ENCODE data around the gene DNAJC1. TPM values are rescaled to one million over a fixed set of nuclear protein-coding genes. Genes with fewer than 3 reads are reported as not detected.
"Not testable (repeated sequence)": the region's sequence is repeated elsewhere in the genome, so short reads cannot be mapped to it uniquely, and the experiment has no call there.

DNAJC1 gene
- total RNA-seq, 1 experiment from 2014 or later, result 26.5 TPM

DNA sequence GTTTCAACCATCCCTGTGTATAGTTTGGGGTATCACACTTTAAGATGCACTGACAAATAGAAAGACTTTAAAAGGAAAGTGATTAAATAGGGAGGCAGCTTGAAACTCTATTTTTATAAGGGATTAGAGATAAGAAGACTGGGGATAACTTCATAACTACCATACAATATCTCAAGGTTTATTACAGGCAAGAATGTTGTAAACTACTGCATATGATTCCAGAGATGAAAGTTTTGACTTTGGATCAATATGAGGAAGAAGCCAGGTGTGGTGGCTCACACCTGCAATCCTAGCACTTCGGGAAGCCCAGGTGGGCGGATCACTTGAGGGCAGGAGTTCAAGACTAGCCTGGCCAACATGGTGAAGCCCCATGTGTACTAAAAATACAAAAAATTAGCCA, 96.1 kb downstream of the DNAJC1 start:
- DNase-seq (ENCODE audit: low read depth), result no peak

DNA sequence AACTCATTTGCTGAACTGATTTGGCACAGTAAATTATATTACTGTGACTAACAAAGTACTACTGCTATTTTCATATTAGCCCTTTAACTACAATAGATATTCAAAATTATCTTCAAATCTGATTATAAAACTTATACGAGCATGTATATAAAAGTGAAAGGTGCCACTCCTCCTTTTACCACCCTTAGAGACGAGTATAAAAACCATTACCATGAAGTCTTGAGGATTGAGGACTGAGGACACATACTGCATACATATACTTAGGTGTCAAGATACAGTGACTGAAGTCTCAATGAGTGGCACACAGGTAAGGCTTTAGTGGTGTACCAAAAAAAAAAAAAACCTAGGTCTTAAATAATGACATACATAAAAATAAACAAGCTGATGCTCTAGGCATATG, 98.6 kb downstream of the DNAJC1 start:
- no peak for DNase-seq (ENCODE audit: low read depth)

DNA sequence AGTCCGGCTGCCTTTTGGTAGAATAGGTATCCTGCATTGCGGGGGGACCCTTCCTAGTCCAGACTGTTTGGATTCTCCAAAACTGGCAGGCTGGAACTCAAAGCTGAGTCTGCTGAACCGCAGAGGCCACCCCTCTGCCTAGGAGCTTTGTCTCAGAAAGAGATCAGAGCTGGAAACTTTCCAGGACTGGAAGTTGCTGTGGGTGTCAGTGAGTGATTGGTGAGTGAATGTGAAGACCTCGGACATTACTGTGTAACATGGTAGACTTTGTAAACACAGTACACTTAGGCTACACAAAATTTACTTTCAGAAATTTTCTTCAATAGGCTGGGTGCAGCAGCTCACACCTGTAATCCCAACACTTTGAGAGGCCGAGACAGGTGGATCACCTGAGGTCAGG, 103.8 kb downstream of the DNAJC1 start:
- no peak for DNase-seq (ENCODE audit: low read depth)

DNA sequence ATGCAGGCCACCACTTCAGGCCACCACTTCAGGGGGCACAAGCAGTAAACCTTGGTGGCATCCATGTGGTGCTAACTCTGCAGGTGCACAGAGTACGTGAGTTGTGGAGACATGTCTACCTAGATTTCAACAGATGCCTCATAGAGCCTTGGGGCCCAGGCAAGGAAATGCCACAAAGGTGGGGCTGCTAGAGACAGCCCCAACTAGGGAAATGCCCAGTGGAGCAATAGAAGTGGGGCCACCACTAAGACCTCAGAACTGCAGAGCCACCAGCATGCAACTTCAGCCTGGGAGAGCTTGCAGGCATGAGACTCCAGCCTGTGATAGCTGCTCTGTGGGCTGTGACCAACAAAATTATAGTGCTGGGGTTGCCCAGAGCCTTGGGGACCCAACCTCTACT, 107.6 kb downstream of the DNAJC1 start:
- no peak for DNase-seq (ENCODE audit: low read depth)

DNA sequence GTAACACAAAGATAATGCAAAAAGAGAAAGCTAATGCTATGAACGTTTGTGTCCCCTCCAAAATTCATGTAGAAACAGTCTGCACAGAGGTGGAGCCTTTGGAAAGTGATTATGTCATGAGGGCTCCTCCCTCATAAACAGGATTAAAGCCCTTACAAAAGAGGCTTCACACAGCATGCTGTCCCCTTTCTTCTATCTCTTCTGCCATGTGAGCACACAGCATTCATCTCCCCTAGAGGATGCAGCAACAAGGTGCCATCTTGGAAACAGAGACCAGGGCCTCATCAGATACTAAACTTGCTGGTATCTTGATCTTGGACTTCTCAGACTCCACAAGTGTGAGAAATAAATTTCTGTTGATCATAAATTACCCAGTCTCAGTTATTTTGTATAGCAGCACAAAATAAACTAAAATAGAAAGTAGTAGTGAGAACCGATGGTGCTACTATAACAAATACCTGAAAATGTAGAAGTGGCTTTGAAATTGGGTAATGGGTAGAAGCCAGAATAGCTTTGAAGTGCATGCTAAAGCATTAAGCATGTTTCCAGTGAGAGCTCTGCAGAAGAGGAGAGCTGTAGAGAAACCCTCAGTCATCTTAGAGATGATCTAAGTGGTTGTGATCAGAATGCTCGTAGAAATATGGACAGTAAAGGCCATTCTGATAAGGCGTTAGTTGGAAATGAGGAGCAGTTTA, 108.7 kb downstream of the DNAJC1 start:
- DNase-seq (ENCODE audit: low read depth), result no peak

DNA sequence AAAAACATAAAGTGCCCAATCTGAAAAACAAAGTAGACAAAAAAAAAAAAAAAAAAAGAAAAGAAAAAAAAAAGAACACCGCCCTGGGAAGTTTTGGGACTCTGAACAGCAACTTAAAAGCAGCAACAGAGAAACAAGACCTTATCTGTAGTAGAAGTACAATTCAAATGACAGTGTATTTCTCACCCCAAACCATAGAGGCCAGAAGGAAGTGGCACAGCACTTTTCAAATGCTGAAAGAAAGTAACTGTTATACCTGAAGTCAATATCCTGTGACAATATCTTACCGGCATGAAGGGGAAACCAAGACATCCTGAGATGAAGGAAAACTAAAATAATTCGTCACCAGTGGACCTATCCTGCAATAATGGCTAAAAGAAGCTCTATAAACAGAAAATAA, 112.1 kb downstream of the DNAJC1 start:
- no peak for DNase-seq (ENCODE audit: low read depth)

DNA sequence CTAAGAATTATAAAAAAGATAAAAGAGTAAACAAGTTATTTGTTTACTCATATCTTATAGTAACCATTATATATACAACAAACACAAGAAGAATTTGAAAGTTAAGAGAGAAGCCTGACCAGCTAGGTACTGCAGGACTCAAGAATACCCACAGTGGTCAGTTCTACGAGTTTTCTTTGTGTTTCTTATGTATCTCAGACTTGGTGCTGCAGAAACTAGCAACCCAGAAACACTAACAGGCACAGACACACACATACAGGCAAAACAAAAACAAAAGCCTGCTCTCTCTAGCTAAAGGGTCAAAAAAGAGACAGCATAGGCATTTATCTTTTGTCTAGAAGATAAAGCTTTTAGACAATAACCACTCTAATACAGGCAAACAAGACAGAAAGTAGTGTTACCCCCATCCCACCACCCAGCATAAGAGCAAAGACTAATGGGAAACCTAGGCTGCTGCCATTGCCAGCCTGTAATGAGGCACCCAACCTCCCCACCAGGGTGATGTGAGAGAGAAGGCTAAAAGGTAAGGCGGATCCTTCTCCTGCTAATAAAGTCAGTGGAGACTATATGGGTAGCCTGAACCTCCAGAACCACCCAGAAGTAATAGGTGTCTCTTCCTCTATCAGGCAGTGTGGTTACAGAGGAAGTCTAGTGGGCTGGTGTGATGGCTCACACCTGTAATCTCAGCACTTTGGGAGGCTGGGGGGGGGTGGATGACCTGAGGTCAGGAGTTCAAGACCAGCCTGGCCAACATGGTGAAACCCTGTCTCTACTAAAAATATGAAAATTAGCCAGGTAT, 113.9 kb downstream of the DNAJC1 start:
- no peak for DNase-seq (ENCODE audit: low read depth)

DNA sequence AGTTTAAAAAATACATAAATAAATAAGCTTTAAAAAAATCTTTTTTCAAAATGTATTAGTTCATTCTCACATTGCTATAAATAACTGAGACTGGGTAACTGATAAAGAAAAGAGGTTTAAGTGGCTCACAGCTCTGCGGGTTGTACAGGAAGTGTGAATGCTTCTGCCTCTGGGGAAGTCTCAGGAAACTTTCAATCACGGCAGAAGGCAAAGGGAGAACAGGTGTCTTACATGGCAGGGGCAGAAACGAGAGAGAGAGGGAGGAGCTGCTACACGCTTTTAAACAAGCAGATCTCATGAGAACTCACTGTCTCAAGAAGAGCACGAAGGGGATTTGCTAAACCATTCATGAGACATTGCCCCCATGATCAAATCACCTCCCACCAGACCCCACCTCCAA, 114.6 kb downstream of the DNAJC1 start:
- DNase-seq (ENCODE audit: low read depth), result no peak

DNA sequence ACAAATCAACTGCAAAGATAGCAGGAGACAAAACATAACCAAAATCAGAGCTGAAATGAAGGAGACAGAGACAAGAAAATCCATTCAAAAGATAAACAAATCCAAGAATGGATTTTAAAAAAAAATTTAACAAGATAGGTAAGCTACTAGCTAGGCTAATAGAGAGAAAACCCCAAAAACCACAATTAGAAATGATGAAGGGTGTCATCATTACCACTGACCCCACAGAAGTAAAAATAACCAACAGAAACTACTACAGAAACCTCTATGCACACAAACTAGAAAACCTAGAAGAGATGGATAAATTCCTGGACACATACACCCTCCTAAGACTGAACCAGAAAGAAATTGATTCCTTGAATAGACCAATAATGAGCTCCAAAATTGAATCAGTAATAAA, 117.6 kb downstream of the DNAJC1 start:
- DNase-seq (ENCODE audit: low read depth), result peak; percentile 0

DNA sequence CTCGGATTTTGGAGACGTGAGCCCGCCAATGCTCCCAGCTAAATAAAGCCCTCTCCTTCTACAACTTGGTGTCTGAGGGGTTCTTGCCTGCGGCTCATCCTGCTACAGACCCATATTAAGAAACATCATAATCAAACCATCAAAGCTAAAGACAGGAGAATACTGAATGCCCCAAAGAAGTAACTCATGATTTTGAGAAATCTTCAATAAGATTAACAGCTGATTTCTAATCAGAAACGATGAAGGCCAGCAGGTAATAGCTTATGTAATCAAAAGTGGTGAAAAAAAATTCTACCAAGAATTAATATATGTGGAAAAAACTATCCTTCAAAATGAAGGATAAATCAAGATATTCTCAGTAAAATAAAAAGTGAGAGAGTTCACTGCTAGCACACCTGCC, 130.3 kb downstream of the DNAJC1 start:
- no peak for DNase-seq (ENCODE audit: low read depth)

DNA sequence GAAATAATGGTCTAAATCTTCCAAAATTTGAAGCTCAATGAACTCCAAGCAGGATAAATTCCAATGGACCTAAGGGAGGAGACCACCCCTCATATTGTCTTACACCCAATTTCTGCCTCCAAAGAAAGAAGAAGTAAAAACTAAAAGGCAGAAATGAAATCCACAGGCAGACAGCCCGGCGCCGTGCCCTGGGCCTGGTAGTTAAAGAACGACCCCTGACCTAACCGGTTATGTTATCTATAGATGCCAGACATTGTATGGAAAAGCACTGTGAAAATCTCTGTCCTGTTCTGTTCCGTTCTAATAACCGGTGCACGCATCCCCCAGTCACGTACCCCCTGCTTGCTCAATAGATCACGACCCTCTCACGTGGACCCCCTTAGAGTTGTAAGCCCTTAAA, 130.8 kb downstream of the DNAJC1 start:
- DNase-seq (ENCODE audit: low read depth), result not testable (repeated sequence)

DNA sequence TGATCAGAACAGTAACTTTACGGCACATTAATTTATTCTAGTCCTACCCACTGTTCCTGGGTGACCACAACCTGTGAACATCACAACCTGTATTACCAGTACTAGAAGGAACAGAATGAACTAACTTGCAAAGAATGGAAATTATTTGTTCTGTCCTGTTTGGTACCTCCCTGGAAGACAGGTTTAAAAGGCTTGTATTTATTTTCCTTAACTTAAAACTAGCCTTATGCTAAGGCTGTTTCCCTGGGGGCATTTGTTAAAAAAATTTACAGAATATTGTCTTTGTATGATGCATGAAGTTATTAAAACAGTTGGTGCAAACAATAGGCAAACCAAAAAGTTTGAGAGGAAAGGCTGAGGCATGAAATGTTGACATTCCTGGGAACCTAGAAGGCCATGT, 132.7 kb downstream of the DNAJC1 start:
- DNase-seq (ENCODE audit: low read depth), result no peak

DNA sequence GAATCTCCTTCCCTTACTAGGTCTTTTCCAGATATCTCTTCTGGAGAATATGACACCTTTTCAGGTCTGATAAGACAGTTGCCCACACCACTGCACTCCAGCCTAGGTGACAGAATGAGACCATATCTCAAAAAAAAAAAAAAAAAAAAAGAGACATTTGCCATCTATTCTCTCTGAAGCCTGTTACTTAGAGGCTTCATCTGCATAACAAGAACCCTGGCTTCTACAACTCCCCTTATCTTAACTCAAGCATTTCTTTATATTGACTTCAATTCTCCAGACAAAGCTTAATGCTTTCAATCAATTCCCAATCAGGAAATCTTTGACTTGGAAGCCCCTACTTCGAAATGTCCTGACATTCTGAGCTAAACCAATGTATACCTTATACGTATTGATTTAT, 134.4 kb downstream of the DNAJC1 start:
- not testable (repeated sequence) for DNase-seq (ENCODE audit: low read depth)

DNA sequence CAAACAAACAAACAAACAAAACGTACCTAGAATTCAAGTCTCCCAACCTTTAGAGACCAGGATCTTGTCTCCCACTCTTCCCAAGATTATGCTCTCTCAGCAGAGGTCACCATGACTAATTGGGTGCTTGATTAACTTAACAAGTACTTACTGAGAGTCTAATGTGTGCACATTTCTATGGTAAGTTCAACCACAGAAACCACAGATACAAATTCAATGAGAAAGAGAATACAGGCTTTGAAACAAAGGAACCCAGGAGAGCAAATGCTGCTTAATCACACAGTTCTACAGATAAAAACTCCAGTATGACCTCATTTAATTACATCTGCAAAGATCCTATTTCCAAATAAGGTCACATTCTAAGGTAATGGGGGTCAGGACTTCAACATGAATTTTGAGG, 142.8 kb downstream of the DNAJC1 start:
- peak; percentile 45 for DNase-seq (ENCODE audit: low read depth)

DNA sequence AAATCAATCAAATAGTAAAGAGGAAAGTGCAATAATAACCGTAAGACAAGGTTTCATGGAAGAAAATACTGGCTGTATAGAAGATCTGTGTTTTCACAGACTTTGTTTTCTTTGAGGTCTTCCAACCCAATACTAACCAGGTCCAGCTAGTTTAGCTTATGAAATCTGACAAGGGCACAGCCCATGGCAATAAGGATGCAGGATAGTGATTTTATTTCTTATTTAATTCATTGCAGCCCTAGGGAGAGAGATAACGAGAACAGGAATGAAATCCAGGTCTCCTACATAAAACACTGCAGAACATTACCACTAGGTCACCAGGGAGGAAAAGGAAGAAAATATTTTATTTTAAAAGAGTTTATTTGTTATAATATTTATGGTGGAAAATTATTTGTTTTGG, 145.1 kb downstream of the DNAJC1 start:
- DNase-seq (ENCODE audit: low read depth), result no peak

DNA sequence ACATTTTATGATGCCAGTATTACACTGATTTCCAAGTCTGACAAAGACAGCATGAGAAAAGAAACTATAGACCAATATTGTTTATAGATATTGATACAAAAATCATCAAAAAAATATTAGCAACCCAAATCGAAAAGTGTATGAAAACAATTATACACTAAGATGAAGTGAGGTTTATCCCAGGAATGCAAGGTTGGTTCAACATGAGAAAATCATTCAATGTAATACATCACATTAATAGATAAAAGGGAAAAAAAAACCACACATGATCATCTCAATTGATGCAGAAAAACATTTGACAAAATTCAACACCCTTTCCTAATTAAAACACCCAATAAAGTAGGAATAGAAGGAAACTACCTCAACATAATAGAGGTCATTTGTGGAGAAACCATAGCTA, 153.9 kb downstream of the DNAJC1 start:
- DNase-seq (ENCODE audit: low read depth), result peak; percentile 3

DNA sequence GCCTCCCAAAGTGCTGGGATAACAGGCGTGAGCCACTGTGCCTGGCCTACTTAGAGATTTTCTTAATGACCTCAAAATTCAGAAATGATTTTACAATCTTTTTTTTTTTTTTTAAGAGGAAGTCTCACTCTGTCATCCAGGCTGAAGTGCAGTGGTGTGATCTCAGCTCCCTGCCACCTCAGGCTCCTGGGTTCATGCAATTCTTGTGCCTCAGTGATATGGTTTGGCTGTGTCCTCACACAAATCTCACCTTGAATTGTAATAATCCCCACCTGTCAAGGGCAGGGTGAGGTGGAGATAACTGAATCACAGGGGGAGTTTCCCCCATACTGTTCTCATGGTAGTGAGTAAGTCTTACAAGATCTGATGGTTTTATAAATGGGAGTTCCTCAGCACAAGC, 159.9 kb downstream of the DNAJC1 start:
- no peak for DNase-seq (ENCODE audit: low read depth)

DNA sequence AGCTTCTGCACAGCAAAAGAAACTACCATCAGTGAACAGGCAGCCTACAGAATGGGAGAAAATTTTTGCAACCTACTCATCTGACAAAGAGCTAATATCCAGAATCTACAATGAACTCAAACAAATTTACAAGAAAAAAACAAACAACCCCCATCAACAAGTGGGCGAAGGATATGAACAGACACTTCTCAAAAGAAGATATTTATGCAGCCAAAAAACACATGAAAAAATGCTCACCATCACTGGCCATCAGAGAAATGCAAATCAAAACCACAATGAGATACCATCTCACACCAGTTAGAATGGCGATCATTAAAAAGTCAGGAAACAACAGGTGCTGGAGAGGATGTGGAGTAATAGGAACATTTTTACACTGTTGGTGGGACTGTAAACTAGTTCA, 162.3 kb downstream of the DNAJC1 start:
- DNase-seq (ENCODE audit: low read depth), result not testable (repeated sequence)

DNA sequence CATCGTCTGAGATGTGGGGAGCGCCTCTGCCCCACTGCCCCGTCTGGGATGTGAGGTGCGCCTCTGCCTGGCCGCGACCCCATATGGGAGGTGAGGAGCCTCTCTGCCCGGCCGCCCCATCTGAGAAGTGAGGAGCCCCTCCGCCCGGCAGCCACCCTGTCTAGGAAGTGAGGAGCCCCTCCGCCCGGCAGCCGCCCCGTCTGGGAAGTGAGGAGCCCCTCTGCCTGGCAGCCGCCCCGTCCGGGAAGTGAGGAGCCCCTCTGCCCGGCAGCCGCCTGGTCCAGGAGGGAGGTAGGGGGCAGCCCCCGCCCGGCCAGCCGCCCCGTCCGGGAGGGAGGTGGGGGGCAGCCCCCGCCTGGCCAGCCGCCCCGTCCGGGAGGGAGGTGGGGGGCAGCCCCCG, 166.0 kb downstream of the DNAJC1 start:
- DNase-seq (ENCODE audit: low read depth), result not testable (repeated sequence)

DNA sequence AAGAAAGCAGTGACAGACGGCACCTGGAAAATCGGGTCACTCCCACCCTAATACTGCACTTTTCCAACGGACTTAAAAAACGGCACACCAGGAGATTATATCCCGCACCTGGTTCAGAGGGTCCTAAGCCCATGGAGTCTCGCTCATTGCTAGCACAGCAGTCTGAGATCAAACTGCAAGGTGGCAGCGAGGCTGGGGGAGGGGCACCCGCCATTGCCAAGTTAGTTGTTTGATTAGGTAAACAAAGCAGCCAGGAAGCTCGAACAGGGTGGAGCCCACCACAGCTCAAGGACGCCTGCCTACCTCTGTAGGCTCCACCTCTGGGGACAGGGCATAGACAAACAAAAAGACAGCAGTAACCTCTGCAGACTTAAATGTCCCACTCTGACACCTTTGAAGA, 169.0 kb downstream of the DNAJC1 start:
- not testable (repeated sequence) for DNase-seq (ENCODE audit: low read depth)

DNA sequence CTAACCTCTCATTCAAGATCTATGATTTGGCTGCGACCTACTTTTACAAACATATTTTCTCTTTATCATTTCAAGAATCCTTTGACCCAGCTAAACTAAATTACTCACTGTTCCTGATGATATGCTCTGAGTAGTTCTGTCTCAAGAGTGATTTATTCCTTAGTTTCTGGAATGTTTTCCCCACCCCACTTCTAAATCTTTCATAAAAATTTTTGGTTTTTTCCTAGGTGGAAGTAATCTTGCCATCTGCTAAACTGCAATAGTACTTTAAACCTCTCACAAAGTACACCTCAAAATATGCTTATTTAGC, 170.8 kb downstream of the DNAJC1 start:
- no peak for DNase-seq (ENCODE audit: low read depth)

DNA sequence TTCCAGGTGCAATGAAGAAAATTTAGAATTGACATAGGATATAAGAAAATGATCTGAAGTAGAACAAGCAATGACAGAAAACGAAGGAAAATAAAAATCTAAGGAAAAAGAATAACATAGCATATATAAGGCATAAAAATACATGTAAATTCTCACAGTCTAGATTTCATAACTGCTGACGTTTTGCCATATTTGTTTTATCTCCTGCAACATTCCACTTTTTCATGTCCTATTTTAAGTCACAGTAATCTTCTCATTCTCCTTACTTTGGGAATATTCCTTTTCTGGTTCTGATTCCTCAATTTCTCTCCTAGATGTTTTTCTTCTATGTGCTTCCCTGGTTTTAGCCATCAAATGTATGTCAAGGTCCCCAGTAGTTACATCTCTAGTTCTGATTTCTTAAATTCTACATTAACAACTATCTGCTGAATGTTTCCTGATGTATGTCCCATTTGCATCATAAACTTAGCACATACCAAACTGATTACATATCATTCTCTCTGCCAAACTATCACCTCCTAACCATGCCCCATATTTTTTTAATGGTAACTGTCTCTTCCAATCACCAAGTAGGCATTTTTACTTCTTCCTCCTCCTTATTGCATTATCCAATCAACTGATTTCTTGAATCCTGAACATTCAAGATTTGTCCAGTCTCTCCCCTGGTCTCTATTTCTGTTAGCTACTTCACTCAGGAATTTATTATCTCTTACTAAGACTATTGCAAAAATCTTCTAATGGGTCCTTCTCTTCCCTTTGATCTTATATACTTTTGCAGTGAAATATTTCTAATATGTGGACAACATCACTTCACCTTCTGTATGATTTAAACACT, 171.3 kb downstream of the DNAJC1 start:
- DNase-seq (ENCODE audit: low read depth), result no peak

DNA sequence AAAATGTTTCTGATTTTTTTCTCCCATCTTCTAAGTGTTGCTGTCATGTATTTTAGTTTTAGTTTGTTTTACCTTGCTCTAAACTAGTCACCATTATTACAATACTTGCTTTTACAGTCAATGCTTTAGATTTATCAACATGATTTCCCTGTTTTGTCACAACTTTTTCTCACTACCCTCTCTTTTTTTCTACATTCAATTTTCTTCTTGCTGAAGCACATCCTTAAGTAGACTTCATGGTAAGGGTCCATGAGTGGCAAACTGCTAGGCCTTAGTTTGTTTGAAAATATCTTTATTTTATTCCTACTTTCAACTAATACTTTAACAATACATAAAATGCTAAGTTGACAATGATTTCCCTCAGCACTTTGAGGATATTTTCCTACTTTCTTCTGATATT, 173.5 kb downstream of the DNAJC1 start:
- no peak for DNase-seq (ENCODE audit: low read depth)
